Loucy (cell line): Measurements from ENCODE around the gene CDKN1A.

Experiments
- EZH2phosphoT487 ChIP-seq: fragments of 200-600 bp; IDR thresholded peaks from 2 replicates; pipeline ENCODE4 v1.6.1; 2018; ENCODE audit warnings: antibody characterized with exemption, mild to moderate bottlenecking, moderate library complexity, borderline replicate concordance
- TF ChIP-seq, protein P1 (sequence below): fragments of 200-600 bp; sonication (generic); conservative IDR thresholded peaks from 2 replicates; pipeline ENCODE4 v1.5.1; 2014; ENCODE audit warnings: mild to moderate bottlenecking, antibody characterized with exemption, low read length

DNA sequence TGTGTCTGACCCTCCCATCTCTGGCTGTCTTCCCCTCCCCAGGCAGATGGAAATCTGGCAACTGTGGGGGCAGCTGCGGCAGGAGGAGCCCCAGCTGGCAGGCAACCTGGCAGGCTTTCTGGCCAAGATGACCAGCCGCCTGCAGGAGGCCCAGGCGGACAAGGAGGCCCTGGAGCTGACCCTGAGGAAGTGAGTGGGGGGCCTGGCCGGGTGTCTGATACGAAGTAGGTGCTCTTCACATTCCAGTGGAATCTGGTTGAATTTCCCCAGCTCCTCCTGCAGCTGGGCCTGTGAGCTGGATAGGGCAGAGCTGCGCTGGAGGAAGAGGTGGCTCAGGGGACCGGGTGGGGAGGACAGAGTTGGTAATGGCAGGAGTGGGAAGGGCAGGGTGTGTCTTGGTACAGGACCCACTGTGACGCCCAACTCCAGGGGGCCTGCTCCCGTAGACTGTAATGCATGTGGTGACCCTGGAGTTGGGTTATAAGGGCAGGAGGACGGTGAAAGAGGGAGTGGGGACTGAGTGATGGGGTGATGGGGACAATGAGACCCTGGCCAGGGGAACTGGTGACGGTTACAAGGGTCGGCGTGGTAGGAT lies 38.8 kb downstream of the CDKN1A start:
- TF ChIP-seq, protein P1, sequence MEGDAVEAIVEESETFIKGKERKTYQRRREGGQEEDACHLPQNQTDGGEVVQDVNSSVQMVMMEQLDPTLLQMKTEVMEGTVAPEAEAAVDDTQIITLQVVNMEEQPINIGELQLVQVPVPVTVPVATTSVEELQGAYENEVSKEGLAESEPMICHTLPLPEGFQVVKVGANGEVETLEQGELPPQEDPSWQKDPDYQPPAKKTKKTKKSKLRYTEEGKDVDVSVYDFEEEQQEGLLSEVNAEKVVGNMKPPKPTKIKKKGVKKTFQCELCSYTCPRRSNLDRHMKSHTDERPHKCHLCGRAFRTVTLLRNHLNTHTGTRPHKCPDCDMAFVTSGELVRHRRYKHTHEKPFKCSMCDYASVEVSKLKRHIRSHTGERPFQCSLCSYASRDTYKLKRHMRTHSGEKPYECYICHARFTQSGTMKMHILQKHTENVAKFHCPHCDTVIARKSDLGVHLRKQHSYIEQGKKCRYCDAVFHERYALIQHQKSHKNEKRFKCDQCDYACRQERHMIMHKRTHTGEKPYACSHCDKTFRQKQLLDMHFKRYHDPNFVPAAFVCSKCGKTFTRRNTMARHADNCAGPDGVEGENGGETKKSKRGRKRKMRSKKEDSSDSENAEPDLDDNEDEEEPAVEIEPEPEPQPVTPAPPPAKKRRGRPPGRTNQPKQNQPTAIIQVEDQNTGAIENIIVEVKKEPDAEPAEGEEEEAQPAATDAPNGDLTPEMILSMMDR, result no peak
- no peak for TF ChIP-seq EZH2phosphoT487
